ENCODE measurements around the gene CFAP119. TPM values are rescaled to one million over a fixed set of nuclear protein-coding genes. Genes with fewer than 3 reads are reported as not detected.
A peak's percentile ranks its signal among the peaks of the same experiment; 100 is the strongest.

CFAP119 gene
- polyA plus RNA-seq, 3 donors = 2.4 to 25.3 (median 3.5) TPM

DNA sequence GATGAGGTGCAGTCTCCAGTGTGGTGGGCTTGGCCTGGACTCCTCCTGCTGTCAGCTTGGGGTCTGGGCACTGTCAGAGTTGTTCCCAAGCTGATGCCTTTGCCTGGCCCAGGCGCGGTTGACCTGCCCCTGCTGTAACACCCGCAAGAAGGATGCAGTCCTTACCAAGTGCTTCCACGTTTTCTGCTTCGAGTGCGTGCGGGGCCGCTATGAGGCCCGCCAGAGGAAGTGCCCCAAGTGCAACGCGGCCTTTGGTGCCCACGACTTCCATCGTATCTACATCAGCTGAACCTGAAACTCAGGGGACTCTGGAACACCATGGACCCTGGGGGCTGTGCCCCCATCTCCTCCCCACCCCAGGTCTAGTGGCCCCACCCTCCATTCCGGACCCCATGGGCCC lies 12.0 kb upstream of the CFAP119 start:
- Mint-ChIP-seq H3K9me3 (no peaks in the 10 kb centered on the region), H3K27me3 (ENCODE audit: low read depth in 3 of 3) (peaks cover 0 to 3% (median 2%) of the 10 kb centered on the region in 3 donors), H3K36me3 (peaks cover 47 to 59% of the 10 kb centered on the region in 2 donors), H3K4me1 (peaks cover 41% of the 10 kb centered on the region), H3K4me3 (no peak overlapping the region), H3K27ac (peak overlapping the region in 1 of 7 donors; percentile 3)
- no peak overlapping the region for H2AFZ ChIP-seq (ENCODE audit: insufficient read depth, low read depth, low read length, poor library complexity, severe bottlenecking)
- no peak for TF ChIP-seq CTCF (IDR thresholded peaks at IDR 0.05)
- no peaks in the 10 kb centered on the region for H3K9me3 ChIP-seq (replicated peaks in 1 of 2; ENCODE audit: control insufficient read depth in 1 of 2, insufficient read depth in 1 of 2, low read length in 2 of 2)
- peaks cover 52 to 58% of the 10 kb centered on the region in 2 donors for H3K36me3 ChIP-seq (replicated peaks in 1 of 2; ENCODE audit: control insufficient read depth in 1 of 2, insufficient read depth in 2 of 2, low read length in 2 of 2)
- WGBS (ENCODE audit: insufficient coverage) = 37% methylated on average over 13 of the region's 14 CpGs
- no peak overlapping the region for H3K27ac ChIP-seq (ENCODE audit: low read depth in 1 of 2, low read length in 2 of 2)
- H3K4me1 ChIP-seq (ENCODE audit: control insufficient read depth in 1 of 2, insufficient read depth in 2 of 2, low read length in 2 of 2) = peaks cover 18 to 29% of the 10 kb centered on the region in 2 donors
- no peak for DNase-seq
- no peak overlapping the region for H3K9ac ChIP-seq (ENCODE audit: insufficient read depth, low read length, poor library complexity, severe bottlenecking)
- intact Hi-C loops (cut with micrococcal nuclease) = no loop called here
- peaks cover 36% of the 10 kb centered on the region for H4K20me1 ChIP-seq (ENCODE audit: insufficient read depth, low read length)
- no peak overlapping the region for H3K4me3 ChIP-seq (replicated peaks in 1 of 3; ENCODE audit: low read depth in 2 of 3, low read length in 3 of 3)
- no peaks in the 10 kb centered on the region for H3K27me3 ChIP-seq (ENCODE audit: control insufficient read depth in 2 of 2, insufficient read depth in 2 of 2, low read length in 2 of 2)
- no peak overlapping the region for H3K4me2 ChIP-seq (replicated peaks; ENCODE audit: extremely low read depth, low read length, poor library complexity, severe bottlenecking)
- peaks cover 8% of the 10 kb centered on the region for H3K79me2 ChIP-seq (ENCODE audit: insufficient read depth, low read length)

DNA sequence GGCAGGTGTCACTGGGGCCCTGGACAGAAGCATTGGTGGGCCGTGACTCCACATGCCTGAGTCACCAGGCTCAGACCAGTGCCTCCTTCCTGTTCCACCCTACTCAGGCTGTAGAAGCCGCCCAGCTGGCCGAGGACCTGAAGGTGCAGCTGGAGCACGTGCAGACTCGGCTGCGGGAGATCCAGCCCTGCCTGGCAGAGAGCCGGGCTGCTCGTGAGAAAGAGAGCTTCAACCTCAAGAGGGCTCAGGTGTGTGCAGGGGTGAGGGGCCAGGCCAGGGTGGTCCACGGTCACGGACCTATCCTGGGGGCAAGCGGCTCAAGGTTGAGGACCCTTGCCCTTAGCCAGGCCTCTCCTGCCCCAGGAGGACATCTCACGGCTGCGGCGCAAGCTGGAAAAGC lies 9.9 kb upstream of the CFAP119 start:
- Mint-ChIP-seq H3K9me3 (no peaks in the 10 kb centered on the region), H3K27me3 (ENCODE audit: low read depth in 3 of 3) (peaks cover 0 to 2% (median 0%) of the 10 kb centered on the region in 3 donors), H3K4me3 (no peak overlapping the region), H3K27ac (peak overlapping the region in 2 of 7 donors; percentile 6 to 18), H3K36me3 (peaks cover 65 to 80% of the 10 kb centered on the region in 2 donors), H3K4me1 (peaks cover 24% of the 10 kb centered on the region)
- peaks cover 73 to 79% of the 10 kb centered on the region in 2 donors for H3K36me3 ChIP-seq (replicated peaks in 1 of 2; ENCODE audit: control insufficient read depth in 1 of 2, insufficient read depth in 2 of 2, low read length in 2 of 2)
- H3K4me3 ChIP-seq (replicated peaks in 1 of 3; ENCODE audit: low read depth in 2 of 3, low read length in 3 of 3) = no peak overlapping the region
- no peak for DNase-seq
- intact Hi-C loops (cut with micrococcal nuclease) = no loop called here
- peaks cover 3% of the 10 kb centered on the region for H3K79me2 ChIP-seq (ENCODE audit: insufficient read depth, low read length)
- H3K27me3 ChIP-seq (ENCODE audit: control insufficient read depth in 2 of 2, insufficient read depth in 2 of 2, low read length in 2 of 2) = no peaks in the 10 kb centered on the region
- H4K20me1 ChIP-seq (ENCODE audit: insufficient read depth, low read length) = peaks cover 43% of the 10 kb centered on the region
- 88% methylated on average over 12 of the region's 14 CpGs for WGBS (ENCODE audit: insufficient coverage)
- TF ChIP-seq CTCF (IDR thresholded peaks at IDR 0.05) = no peak
- no peaks in the 10 kb centered on the region for H3K9me3 ChIP-seq (replicated peaks in 1 of 2; ENCODE audit: control insufficient read depth in 1 of 2, insufficient read depth in 1 of 2, low read length in 2 of 2)
- H3K9ac ChIP-seq (ENCODE audit: insufficient read depth, low read length, poor library complexity, severe bottlenecking) = no peak overlapping the region
- peaks cover 15 to 26% of the 10 kb centered on the region in 2 donors for H3K4me1 ChIP-seq (ENCODE audit: control insufficient read depth in 1 of 2, insufficient read depth in 2 of 2, low read length in 2 of 2)
- no peak overlapping the region for H2AFZ ChIP-seq (ENCODE audit: insufficient read depth, low read depth, low read length, poor library complexity, severe bottlenecking)
- H3K27ac ChIP-seq (ENCODE audit: low read depth in 1 of 2, low read length in 2 of 2) = no peak overlapping the region
- H3K4me2 ChIP-seq (replicated peaks; ENCODE audit: extremely low read depth, low read length, poor library complexity, severe bottlenecking) = no peak overlapping the region
